Measurements from ENCODE around the gene HIVEP2. TPM values are rescaled to one million over a fixed set of nuclear protein-coding genes. Genes with fewer than 3 reads are reported as not detected.

Gene HIVEP2
- polyA plus RNA-seq, 1 donor: 10.5 TPM

- H3K36me3 ChIP-seq (ENCODE audit: control insufficient read depth, insufficient read depth, low read length): no peaks in the 10 kb centered on the region
- H3K4me1 ChIP-seq (ENCODE audit: control insufficient read depth, insufficient read depth, low read length): no peaks in the 10 kb centered on the region
- H3K4me3 ChIP-seq (ENCODE audit: low read length): no peak overlapping the region
- H3K9me3 ChIP-seq (ENCODE audit: control insufficient read depth, low read depth, low read length): no peaks in the 10 kb centered on the region
- no peak overlapping the region for H3K27ac ChIP-seq (ENCODE audit: low read length)
- no CpG with 5 or more reads among the region's 2 CpGs for WGBS (ENCODE audit: insufficient coverage, low lambda C conversion rate)
- peak in 1 of 2 donors; percentile 9 for DNase-seq
- no peaks in the 10 kb centered on the region for H3K27me3 ChIP-seq (ENCODE audit: control insufficient read depth, insufficient read depth, low read length)
Measured at GRCh38 chr6:142746524-142746923, 198.5 kb downstream of the HIVEP2 start.

GRCh38 chr6:142744836-142745235 is 200.1 kb downstream of the HIVEP2 start:
- 86% methylated on average over 1 of the region's 2 CpGs for WGBS (ENCODE audit: insufficient coverage, low lambda C conversion rate)
- no peaks in the 10 kb centered on the region for H3K36me3 ChIP-seq (ENCODE audit: control insufficient read depth, insufficient read depth, low read length)
- H3K27me3 ChIP-seq (ENCODE audit: control insufficient read depth, insufficient read depth, low read length): no peaks in the 10 kb centered on the region
- H3K4me1 ChIP-seq (ENCODE audit: control insufficient read depth, insufficient read depth, low read length): no peaks in the 10 kb centered on the region
- H3K4me3 ChIP-seq (ENCODE audit: low read length): no peak overlapping the region
- no peak overlapping the region for H3K27ac ChIP-seq (ENCODE audit: low read length)
- no peaks in the 10 kb centered on the region for H3K9me3 ChIP-seq (ENCODE audit: control insufficient read depth, low read depth, low read length)
- DNase-seq: no peak

GRCh38 chr6:142740449-142740848 is 204.5 kb downstream of the HIVEP2 start:
- Histone ChIP-seq H3K4me3 (ENCODE audit: low read length) (no peak overlapping the region), H3K9me3 (ENCODE audit: control insufficient read depth, low read depth, low read length) (no peaks in the 10 kb centered on the region), H3K36me3 (ENCODE audit: control insufficient read depth, insufficient read depth, low read length) (no peaks in the 10 kb centered on the region), H3K4me1 (ENCODE audit: control insufficient read depth, insufficient read depth, low read length) (no peaks in the 10 kb centered on the region), H3K27ac (ENCODE audit: low read length) (no peak overlapping the region), H3K27me3 (ENCODE audit: control insufficient read depth, insufficient read depth, low read length) (no peaks in the 10 kb centered on the region)
- DNase-seq: no peak
- 90% methylated on average over 2 of the region's 4 CpGs for WGBS (ENCODE audit: insufficient coverage, low lambda C conversion rate)

- Histone ChIP-seq H3K4me3 (ENCODE audit: low read length) (no peak overlapping the region), H3K36me3 (ENCODE audit: control insufficient read depth, insufficient read depth, low read length) (no peaks in the 10 kb centered on the region), H3K27ac (ENCODE audit: low read length) (no peak overlapping the region), H3K9me3 (ENCODE audit: control insufficient read depth, low read depth, low read length) (no peaks in the 10 kb centered on the region), H3K4me1 (ENCODE audit: control insufficient read depth, insufficient read depth, low read length) (no peaks in the 10 kb centered on the region), H3K27me3 (ENCODE audit: control insufficient read depth, insufficient read depth, low read length) (no peaks in the 10 kb centered on the region)
- no CpG with 5 or more reads among the region's 2 CpGs for WGBS (ENCODE audit: insufficient coverage, low lambda C conversion rate)
- DNase-seq: no peak
Measured at GRCh38 chr6:142738731-142739130, 206.2 kb downstream of the HIVEP2 start.

- 81% methylated on average over 3 of the region's 4 CpGs for WGBS (ENCODE audit: insufficient coverage, low lambda C conversion rate)
- H3K4me3 ChIP-seq (ENCODE audit: low read length): no peak overlapping the region
- no peak overlapping the region for H3K27ac ChIP-seq (ENCODE audit: low read length)
- DNase-seq: no peak
- no peaks in the 10 kb centered on the region for H3K9me3 ChIP-seq (ENCODE audit: control insufficient read depth, low read depth, low read length)
- no peaks in the 10 kb centered on the region for H3K27me3 ChIP-seq (ENCODE audit: control insufficient read depth, insufficient read depth, low read length)
- H3K36me3 ChIP-seq (ENCODE audit: control insufficient read depth, insufficient read depth, low read length): no peaks in the 10 kb centered on the region
- H3K4me1 ChIP-seq (ENCODE audit: control insufficient read depth, insufficient read depth, low read length): no peaks in the 10 kb centered on the region
Measured at GRCh38 chr6:142738035-142738396, 207.0 kb downstream of the HIVEP2 start.

- H3K27me3 ChIP-seq (ENCODE audit: control insufficient read depth, insufficient read depth, low read length): no peaks in the 10 kb centered on the region
- no CpG with 5 or more reads among the region's 3 CpGs for WGBS (ENCODE audit: insufficient coverage, low lambda C conversion rate)
- no peaks in the 10 kb centered on the region for H3K4me1 ChIP-seq (ENCODE audit: control insufficient read depth, insufficient read depth, low read length)
- peak in 1 of 2 donors; percentile 11 for DNase-seq
- H3K9me3 ChIP-seq (ENCODE audit: control insufficient read depth, low read depth, low read length): no peaks in the 10 kb centered on the region
- no peak overlapping the region for H3K4me3 ChIP-seq (ENCODE audit: low read length)
- no peak overlapping the region for H3K27ac ChIP-seq (ENCODE audit: low read length)
- H3K36me3 ChIP-seq (ENCODE audit: control insufficient read depth, insufficient read depth, low read length): no peaks in the 10 kb centered on the region
Measured at GRCh38 chr6:142737368-142738034, 207.5 kb downstream of the HIVEP2 start.

GRCh38 chr6:142735204-142735603 is 209.8 kb downstream of the HIVEP2 start:
- Histone ChIP-seq H3K27ac (ENCODE audit: low read length) (no peak overlapping the region), H3K4me1 (ENCODE audit: control insufficient read depth, insufficient read depth, low read length) (no peaks in the 10 kb centered on the region), H3K9me3 (ENCODE audit: control insufficient read depth, low read depth, low read length) (no peaks in the 10 kb centered on the region), H3K36me3 (ENCODE audit: control insufficient read depth, insufficient read depth, low read length) (no peaks in the 10 kb centered on the region), H3K27me3 (ENCODE audit: control insufficient read depth, insufficient read depth, low read length) (no peaks in the 10 kb centered on the region), H3K4me3 (ENCODE audit: low read length) (no peak overlapping the region)
- no CpG with 5 or more reads among the region's 4 CpGs for WGBS (ENCODE audit: insufficient coverage, low lambda C conversion rate)
- no peak for DNase-seq

- DNase-seq: no peak
- no peak overlapping the region for H3K27ac ChIP-seq (ENCODE audit: low read length)
- H3K36me3 ChIP-seq (ENCODE audit: control insufficient read depth, insufficient read depth, low read length): no peaks in the 10 kb centered on the region
- no peaks in the 10 kb centered on the region for H3K27me3 ChIP-seq (ENCODE audit: control insufficient read depth, insufficient read depth, low read length)
- no peaks in the 10 kb centered on the region for H3K9me3 ChIP-seq (ENCODE audit: control insufficient read depth, low read depth, low read length)
- H3K4me3 ChIP-seq (ENCODE audit: low read length): no peak overlapping the region
- H3K4me1 ChIP-seq (ENCODE audit: control insufficient read depth, insufficient read depth, low read length): peaks cover 18% of the 10 kb centered on the region
Measured at GRCh38 chr6:142732790-142733189, 212.2 kb downstream of the HIVEP2 start.

GRCh38 chr6:142731611-142732010 is 213.4 kb downstream of the HIVEP2 start:
- H3K27ac ChIP-seq (ENCODE audit: low read length): no peak overlapping the region
- WGBS (ENCODE audit: insufficient coverage, low lambda C conversion rate): 100% methylated on average over 1 of the region's 5 CpGs
- H3K9me3 ChIP-seq (ENCODE audit: control insufficient read depth, low read depth, low read length): no peaks in the 10 kb centered on the region
- no peaks in the 10 kb centered on the region for H3K36me3 ChIP-seq (ENCODE audit: control insufficient read depth, insufficient read depth, low read length)
- DNase-seq: no peak
- no peak overlapping the region for H3K4me3 ChIP-seq (ENCODE audit: low read length)
- peaks cover 25% of the 10 kb centered on the region for H3K4me1 ChIP-seq (ENCODE audit: control insufficient read depth, insufficient read depth, low read length)
- H3K27me3 ChIP-seq (ENCODE audit: control insufficient read depth, insufficient read depth, low read length): no peaks in the 10 kb centered on the region

- H3K27me3 ChIP-seq (ENCODE audit: control insufficient read depth, insufficient read depth, low read length): no peaks in the 10 kb centered on the region
- 100% methylated on average over 3 of the region's 4 CpGs for WGBS (ENCODE audit: insufficient coverage, low lambda C conversion rate)
Measured at GRCh38 chr6:142729618-142730017, 215.4 kb downstream of the HIVEP2 start.

GRCh38 chr6:142728910-142729481 is 216.0 kb downstream of the HIVEP2 start:
- H3K4me1 ChIP-seq (ENCODE audit: control insufficient read depth, insufficient read depth, low read length): peaks cover 25% of the 10 kb centered on the region
- no peaks in the 10 kb centered on the region for H3K27me3 ChIP-seq (ENCODE audit: control insufficient read depth, insufficient read depth, low read length)
- H3K36me3 ChIP-seq (ENCODE audit: control insufficient read depth, insufficient read depth, low read length): no peaks in the 10 kb centered on the region
- no peaks in the 10 kb centered on the region for H3K9me3 ChIP-seq (ENCODE audit: control insufficient read depth, low read depth, low read length)
- no peak overlapping the region for H3K4me3 ChIP-seq (ENCODE audit: low read length)
- H3K27ac ChIP-seq (ENCODE audit: low read length): peak overlapping the region; percentile 34
- DNase-seq: peak; percentile 35 to 79
- WGBS (ENCODE audit: insufficient coverage, low lambda C conversion rate): 40% methylated on average over 1 of the region's 6 CpGs

More at GRCh38 chr6:142729618-142730017, 215.4 kb downstream of the HIVEP2 start:
- Histone ChIP-seq H3K27ac (ENCODE audit: low read length) (peak overlapping the region; percentile 34), H3K4me1 (ENCODE audit: control insufficient read depth, insufficient read depth, low read length) (peaks cover 25% of the 10 kb centered on the region), H3K36me3 (ENCODE audit: control insufficient read depth, insufficient read depth, low read length) (no peaks in the 10 kb centered on the region), H3K9me3 (ENCODE audit: control insufficient read depth, low read depth, low read length) (no peaks in the 10 kb centered on the region), H3K4me3 (ENCODE audit: low read length) (no peak overlapping the region)
- no peak for DNase-seq

Measured in large intestine (tissue), 3 donors.